Tibial nerve (tissue), 4 donors: ENCODE measurements around the gene ARHGAP15.

Experiments used
- EP300 ChIP-seq, 2 donors: sonication (generic); formaldehyde crosslinking; IDR thresholded peaks; one replicate each; pipeline ENCODE4 v1.6.1; 2017; ENCODE audit warnings: antibody characterized with exemption in 2 of 2, mild to moderate bottlenecking in 1 of 2
- POLR2A ChIP-seq, 2 donors: fragments of 450-650 bp; IDR thresholded peaks; one replicate each; pipeline ENCODE4 v1.6.1; 2017; ENCODE audit warnings: antibody characterized with exemption in 2 of 2, mild to moderate bottlenecking in 2 of 2, moderate library complexity in 2 of 2
- TF ChIP-seq, protein P1 (sequence below), 5 experiments: fragments of 200-600 bp in 3 of 5; fragments of 450-650 bp in 2 of 5; sonication (generic) in 3 of 5; IDR thresholded peaks; one replicate each; pipeline ENCODE4 v1.5.1; 2016 to 2019; ENCODE audit warnings: antibody characterized with exemption in 5 of 5, mild to moderate bottlenecking in 3 of 5, moderate library complexity in 2 of 5

DNA sequence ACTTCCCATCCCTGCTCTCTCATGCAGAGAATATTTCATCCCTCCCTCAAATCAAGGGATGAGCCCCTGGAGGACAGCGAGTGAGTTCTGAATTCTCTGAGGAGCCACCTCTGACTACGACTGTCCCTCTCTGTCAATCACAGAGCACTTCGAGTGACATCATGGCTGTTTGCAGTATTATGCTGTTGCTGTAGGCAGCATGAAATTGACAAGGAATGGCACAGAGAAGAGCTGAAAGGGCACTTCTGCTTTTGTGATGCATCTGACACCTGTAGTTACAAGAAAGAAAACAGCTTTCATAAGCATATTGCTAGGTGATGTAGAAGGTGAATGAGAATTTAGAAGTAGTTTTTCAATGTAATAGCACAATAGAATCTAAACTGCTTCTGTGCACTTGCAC is 166.9 kb downstream of the ARHGAP15 start:
- TF ChIP-seq POLR2A (IDR thresholded peaks at IDR 0.05): no peak
- TF ChIP-seq, protein P1, sequence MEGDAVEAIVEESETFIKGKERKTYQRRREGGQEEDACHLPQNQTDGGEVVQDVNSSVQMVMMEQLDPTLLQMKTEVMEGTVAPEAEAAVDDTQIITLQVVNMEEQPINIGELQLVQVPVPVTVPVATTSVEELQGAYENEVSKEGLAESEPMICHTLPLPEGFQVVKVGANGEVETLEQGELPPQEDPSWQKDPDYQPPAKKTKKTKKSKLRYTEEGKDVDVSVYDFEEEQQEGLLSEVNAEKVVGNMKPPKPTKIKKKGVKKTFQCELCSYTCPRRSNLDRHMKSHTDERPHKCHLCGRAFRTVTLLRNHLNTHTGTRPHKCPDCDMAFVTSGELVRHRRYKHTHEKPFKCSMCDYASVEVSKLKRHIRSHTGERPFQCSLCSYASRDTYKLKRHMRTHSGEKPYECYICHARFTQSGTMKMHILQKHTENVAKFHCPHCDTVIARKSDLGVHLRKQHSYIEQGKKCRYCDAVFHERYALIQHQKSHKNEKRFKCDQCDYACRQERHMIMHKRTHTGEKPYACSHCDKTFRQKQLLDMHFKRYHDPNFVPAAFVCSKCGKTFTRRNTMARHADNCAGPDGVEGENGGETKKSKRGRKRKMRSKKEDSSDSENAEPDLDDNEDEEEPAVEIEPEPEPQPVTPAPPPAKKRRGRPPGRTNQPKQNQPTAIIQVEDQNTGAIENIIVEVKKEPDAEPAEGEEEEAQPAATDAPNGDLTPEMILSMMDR (IDR thresholded peaks at IDR 0.05): no peak
- TF ChIP-seq EP300 (IDR thresholded peaks at IDR 0.05): no peak
